Measurements from ENCODE around the gene IRGQ. TPM values are rescaled to one million over a fixed set of nuclear protein-coding genes. Genes with fewer than 3 reads are reported as not detected.

IRGQ gene
- total RNA-seq, 2 experiments from 2014 or later, result 28.9 to 29.8 TPM

- peaks cover 2% of the 10 kb centered on the region for H3K36me3 ChIP-seq (ENCODE audit: insufficient read depth, low read length)
- peak within 1 kb of the TSS; percentile 100 for H3K4me3 ChIP-seq (ENCODE audit: low read length)
- TF ChIP-seq, protein P1, sequence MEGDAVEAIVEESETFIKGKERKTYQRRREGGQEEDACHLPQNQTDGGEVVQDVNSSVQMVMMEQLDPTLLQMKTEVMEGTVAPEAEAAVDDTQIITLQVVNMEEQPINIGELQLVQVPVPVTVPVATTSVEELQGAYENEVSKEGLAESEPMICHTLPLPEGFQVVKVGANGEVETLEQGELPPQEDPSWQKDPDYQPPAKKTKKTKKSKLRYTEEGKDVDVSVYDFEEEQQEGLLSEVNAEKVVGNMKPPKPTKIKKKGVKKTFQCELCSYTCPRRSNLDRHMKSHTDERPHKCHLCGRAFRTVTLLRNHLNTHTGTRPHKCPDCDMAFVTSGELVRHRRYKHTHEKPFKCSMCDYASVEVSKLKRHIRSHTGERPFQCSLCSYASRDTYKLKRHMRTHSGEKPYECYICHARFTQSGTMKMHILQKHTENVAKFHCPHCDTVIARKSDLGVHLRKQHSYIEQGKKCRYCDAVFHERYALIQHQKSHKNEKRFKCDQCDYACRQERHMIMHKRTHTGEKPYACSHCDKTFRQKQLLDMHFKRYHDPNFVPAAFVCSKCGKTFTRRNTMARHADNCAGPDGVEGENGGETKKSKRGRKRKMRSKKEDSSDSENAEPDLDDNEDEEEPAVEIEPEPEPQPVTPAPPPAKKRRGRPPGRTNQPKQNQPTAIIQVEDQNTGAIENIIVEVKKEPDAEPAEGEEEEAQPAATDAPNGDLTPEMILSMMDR (IDR thresholded peaks at IDR 0.05), result no peak
- Mint-ChIP-seq H3K4me3 (peak within 1 kb of the TSS; percentile 98), H3K27me3 (no peaks in the 10 kb centered on the region), H3K27ac (peak within 1 kb of the TSS; percentile 98), H3K9me3 (no peaks in the 10 kb centered on the region), H3K36me3 (ENCODE audit: low read depth) (peaks cover 12% of the 10 kb centered on the region), H3K4me1 (ENCODE audit: low read depth) (peaks cover 55% of the 10 kb centered on the region)
- intact Hi-C loops (cut with DNase I, micrococcal nuclease), result loop anchor here (1.0 to 10.0 kb wide), 4 partner anchors 23 to 45 kb away; partner anchors contain the start of genes IRGQ (in 2 of the 2), ZNF576 (in 2 of the 2), PINLYP (in 1 of the 2) and XRCC1 (in 1 of the 2)
- DNase-seq (peak; percentile 69 to 95 (median 82)), ATAC-seq (ENCODE audit: poor library complexity) (peak; percentile 84)
- no peaks in the 10 kb centered on the region for H3K9me3 ChIP-seq (ENCODE audit: control insufficient read depth in 1 of 2, insufficient read depth in 1 of 2, low read length in 2 of 2)
- peaks cover 26% of the 10 kb centered on the region for H3K4me1 ChIP-seq (ENCODE audit: insufficient read depth, low read length)
- H3K27me3 ChIP-seq (ENCODE audit: control insufficient read depth in 1 of 2, insufficient read depth in 2 of 2, low read length in 2 of 2), result no peaks in the 10 kb centered on the region
- ChIA-PET CTCF (no interaction called here), POLR2A (interaction anchor here (0.8 to 1.7 kb wide), 2 partner anchors 49 to 156 kb away, joined by 6 to 8 read pairs; no protein-coding TSS in a partner anchor)
- peak within 1 kb of the TSS; percentile 91 to 92 for H3K27ac ChIP-seq (ENCODE audit: low read depth in 1 of 2, low read length in 2 of 2)
Observed at GRCh38 chr19:43619262-43620060, 23.5 kb upstream of the IRGQ start, which contains the start of gene ZNF428. ZNF428 (minus strand) TSS chr19:43619629; CDS start chr19:43614304, 5,325 bp downstream.

GRCh38 chr19:43618921-43619261, 23.0 kb upstream of the IRGQ start:
- ChIA-PET POLR2A (no interaction called here), CTCF (interaction anchor here (2.9 kb wide), 1 partner anchor 23 kb away, joined by 12 read pairs; the partner anchor contains the start of genes IRGQ and ZNF576)
- intact Hi-C loops (cut with DNase I, micrococcal nuclease), result loop anchor here (1.0 to 10.0 kb wide), 4 partner anchors 22 to 46 kb away; partner anchors contain the start of genes IRGQ (in 2 of the 2), ZNF576 (in 2 of the 2), PINLYP (in 1 of the 2) and XRCC1 (in 1 of the 2)
- Mint-ChIP-seq H3K27me3 (no peaks in the 10 kb centered on the region), H3K27ac (peak overlapping the region; percentile 98), H3K9me3 (no peaks in the 10 kb centered on the region), H3K4me1 (ENCODE audit: low read depth) (peaks cover 54% of the 10 kb centered on the region), H3K4me3 (peak overlapping the region; percentile 98), H3K36me3 (ENCODE audit: low read depth) (peaks cover 17% of the 10 kb centered on the region)
- Histone ChIP-seq H3K4me1 (ENCODE audit: insufficient read depth, low read length) (peaks cover 25% of the 10 kb centered on the region), H3K4me3 (ENCODE audit: low read length) (peak overlapping the region; percentile 100), H3K27me3 (ENCODE audit: control insufficient read depth in 1 of 2, insufficient read depth in 2 of 2, low read length in 2 of 2) (no peaks in the 10 kb centered on the region), H3K36me3 (ENCODE audit: insufficient read depth, low read length) (peaks cover 6% of the 10 kb centered on the region), H3K9me3 (ENCODE audit: control insufficient read depth in 1 of 2, insufficient read depth in 1 of 2, low read length in 2 of 2) (no peaks in the 10 kb centered on the region), H3K27ac (ENCODE audit: low read depth in 1 of 2, low read length in 2 of 2) (peak overlapping the region; percentile 91 to 92)
- DNase-seq (peak in 7 of 14 experiments; percentile 6 to 62 (median 26)), ATAC-seq (ENCODE audit: poor library complexity) (peak; percentile 6)
- TF ChIP-seq, protein P1 (IDR thresholded peaks at IDR 0.05), result no peak

GRCh38 chr19:43616954-43617353, 21.0 kb upstream of the IRGQ start:
- DNase-seq (no peak), ATAC-seq (ENCODE audit: poor library complexity) (no peak)
- no peaks in the 10 kb centered on the region for H3K27me3 ChIP-seq (ENCODE audit: control insufficient read depth in 1 of 2, insufficient read depth in 2 of 2, low read length in 2 of 2)
- peaks cover 27% of the 10 kb centered on the region for H3K4me1 ChIP-seq (ENCODE audit: insufficient read depth, low read length)
- Mint-ChIP-seq H3K36me3 (ENCODE audit: low read depth) (peaks cover 35% of the 10 kb centered on the region), H3K27me3 (no peaks in the 10 kb centered on the region), H3K4me3 (peak overlapping the region; percentile 67), H3K27ac (no peak overlapping the region), H3K9me3 (no peaks in the 10 kb centered on the region), H3K4me1 (ENCODE audit: low read depth) (peaks cover 70% of the 10 kb centered on the region)
- H3K27ac ChIP-seq (ENCODE audit: low read depth in 1 of 2, low read length in 2 of 2), result no peak overlapping the region
- POLR2A ChIA-PET, result no interaction called here
- CTCF ChIA-PET, result interaction anchor here (2.9 kb wide), 1 partner anchor 21 kb away, joined by 12 read pairs; the partner anchor contains the start of genes IRGQ and ZNF576
- TF ChIP-seq, protein P1 (IDR thresholded peaks at IDR 0.05), result no peak
- no peaks in the 10 kb centered on the region for H3K9me3 ChIP-seq (ENCODE audit: control insufficient read depth in 1 of 2, insufficient read depth in 1 of 2, low read length in 2 of 2)
- no peak overlapping the region for H3K4me3 ChIP-seq (ENCODE audit: low read length)
- H3K36me3 ChIP-seq (ENCODE audit: insufficient read depth, low read length), result peaks cover 22% of the 10 kb centered on the region
- intact Hi-C loops (cut with DNase I, micrococcal nuclease), result loop anchor here in 1 of 2 experiments (10.0 kb wide), 1 partner anchor 48 kb away; no protein-coding TSS in a partner anchor

Data from CD4-positive, alpha-beta T cell (primary cell).